Measurements from ENCODE around the gene SLC39A1. TPM values are rescaled to one million over a fixed set of nuclear protein-coding genes. Genes with fewer than 3 reads are reported as not detected.
A peak's percentile ranks its signal among the peaks of the same experiment; 100 is the strongest.
"Not testable (repeated sequence)": the region's sequence is repeated elsewhere in the genome, so short reads cannot be mapped to it uniquely, and the experiment has no call there.

The SLC39A1 gene
- total RNA-seq, 1 experiment from 2014 or later, result 97.3 TPM

DNA sequence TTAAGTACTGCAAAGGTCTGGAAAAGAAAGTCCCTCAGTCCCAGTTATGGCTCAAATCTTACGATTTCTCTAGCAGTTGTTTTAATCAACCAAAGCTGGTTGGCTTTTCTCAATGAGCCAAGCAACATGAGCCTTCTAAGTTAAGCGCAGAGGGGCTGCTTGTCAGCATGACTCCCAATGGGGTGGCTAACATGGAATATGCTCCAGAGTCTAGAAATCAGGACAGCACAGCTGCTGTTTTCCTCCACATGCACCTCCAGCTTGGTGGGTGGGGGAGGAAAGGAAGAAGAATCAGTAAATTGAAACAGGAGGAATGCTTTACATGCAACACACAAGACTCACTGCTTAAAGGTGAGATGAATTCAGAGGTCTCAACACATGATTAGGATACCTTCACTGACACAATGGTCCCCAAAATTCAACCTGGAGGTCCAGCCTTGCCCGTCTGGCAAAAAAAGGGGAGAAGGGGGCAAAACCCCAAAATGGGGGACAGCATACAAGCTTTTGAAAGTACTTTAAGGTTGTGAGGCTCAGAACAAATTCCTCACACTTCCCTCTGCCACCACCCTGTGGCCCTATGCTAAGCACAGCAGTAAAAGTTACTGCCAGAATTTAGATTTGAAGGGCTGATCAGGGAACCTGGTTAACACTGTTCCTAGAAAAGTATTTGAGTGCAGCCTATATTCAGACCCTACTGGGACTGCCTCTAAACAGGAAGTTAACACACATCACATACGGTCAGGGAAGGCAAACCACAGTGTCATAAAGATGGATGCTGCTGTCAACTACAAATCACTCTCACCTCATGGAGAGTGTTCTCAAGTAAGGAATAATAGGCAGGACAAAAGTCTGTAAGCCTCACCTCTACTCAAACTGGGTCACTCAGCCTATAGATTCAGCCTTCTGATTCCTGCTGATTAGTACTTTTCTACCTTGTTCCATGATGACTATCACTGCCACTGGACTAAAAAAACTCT lies 43.2 kb downstream of the SLC39A1 start:
- peaks cover 27% of the 10 kb centered on the region for H3K4me1 ChIP-seq (ENCODE audit: insufficient read depth, low read length, poor library complexity, severe bottlenecking)
- H3K27ac ChIP-seq (ENCODE audit: low read depth, low read length, poor library complexity, severe bottlenecking), result peak overlapping the region; percentile 32
- TF ChIP-seq EZH2 (IDR thresholded peaks at IDR 0.05; ENCODE audit: borderline replicate concordance, low read depth, low read length, poor library complexity, severe bottlenecking), result no peak
- TF ChIP-seq, protein P1, sequence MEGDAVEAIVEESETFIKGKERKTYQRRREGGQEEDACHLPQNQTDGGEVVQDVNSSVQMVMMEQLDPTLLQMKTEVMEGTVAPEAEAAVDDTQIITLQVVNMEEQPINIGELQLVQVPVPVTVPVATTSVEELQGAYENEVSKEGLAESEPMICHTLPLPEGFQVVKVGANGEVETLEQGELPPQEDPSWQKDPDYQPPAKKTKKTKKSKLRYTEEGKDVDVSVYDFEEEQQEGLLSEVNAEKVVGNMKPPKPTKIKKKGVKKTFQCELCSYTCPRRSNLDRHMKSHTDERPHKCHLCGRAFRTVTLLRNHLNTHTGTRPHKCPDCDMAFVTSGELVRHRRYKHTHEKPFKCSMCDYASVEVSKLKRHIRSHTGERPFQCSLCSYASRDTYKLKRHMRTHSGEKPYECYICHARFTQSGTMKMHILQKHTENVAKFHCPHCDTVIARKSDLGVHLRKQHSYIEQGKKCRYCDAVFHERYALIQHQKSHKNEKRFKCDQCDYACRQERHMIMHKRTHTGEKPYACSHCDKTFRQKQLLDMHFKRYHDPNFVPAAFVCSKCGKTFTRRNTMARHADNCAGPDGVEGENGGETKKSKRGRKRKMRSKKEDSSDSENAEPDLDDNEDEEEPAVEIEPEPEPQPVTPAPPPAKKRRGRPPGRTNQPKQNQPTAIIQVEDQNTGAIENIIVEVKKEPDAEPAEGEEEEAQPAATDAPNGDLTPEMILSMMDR (conservative IDR thresholded peaks at IDR 0.05; ENCODE audit: low read depth, low read length), result peak; percentile 32; the same call in 1 of the 2 replicates
- H3K9me3 ChIP-seq (ENCODE audit: low read depth, low read length, poor library complexity, severe bottlenecking), result no peaks in the 10 kb centered on the region
- H3K36me3 ChIP-seq (ENCODE audit: insufficient read depth, low read length, poor library complexity, severe bottlenecking), result peaks cover 2% of the 10 kb centered on the region
- H3K27me3 ChIP-seq (replicated peaks; ENCODE audit: insufficient read depth, low read depth, low read length, poor library complexity), result no peaks in the 10 kb centered on the region
- H3K4me3 ChIP-seq (ENCODE audit: low read depth, low read length, poor library complexity, severe bottlenecking), result peak overlapping the region; percentile 75
- POLR2A ChIA-PET (ENCODE audit: low non-redundant PET), result no interaction called here
- intact Hi-C loops (cut with micrococcal nuclease; ENCODE audit: unreplicated experiment), result loop anchor here (2.0 to 5.0 kb wide), 2 partner anchors 67 to 98 kb away; partner anchors contain the start of gene RAB13
- BruUV-seq (replicated peaks), result no TSS peak
- DNase-seq (ENCODE audit: low spot score), result peak; percentile 37
- CTCF ChIA-PET, result interaction anchor here (0.6 to 1.0 kb wide), 2 partner anchors 93 to 161 kb away, joined by 3 to 4 read pairs; no protein-coding TSS in a partner anchor

DNA sequence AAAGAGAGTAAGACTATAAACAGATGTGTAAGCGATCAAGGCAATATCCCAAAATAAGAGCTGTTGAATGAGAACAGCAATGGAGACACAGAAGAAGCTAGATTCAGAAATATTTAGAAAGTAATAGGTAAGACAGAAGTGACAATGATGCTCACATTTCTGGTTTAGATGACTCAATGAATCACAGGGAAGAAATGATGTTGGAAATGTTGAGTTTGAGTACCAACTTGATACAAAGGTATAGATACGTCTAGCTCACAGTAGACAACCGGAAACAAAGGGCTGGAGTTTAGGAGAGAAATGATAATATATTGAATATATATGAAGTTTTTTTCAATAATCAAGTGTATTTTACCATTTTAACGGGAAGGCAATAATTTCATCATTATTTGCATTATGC lies 47.0 kb downstream of the SLC39A1 start:
- no peaks in the 10 kb centered on the region for H3K9me3 ChIP-seq (ENCODE audit: low read depth, low read length, poor library complexity, severe bottlenecking)
- H3K4me3 ChIP-seq (ENCODE audit: low read depth, low read length, poor library complexity, severe bottlenecking), result no peak overlapping the region
- intact Hi-C loops (cut with micrococcal nuclease; ENCODE audit: unreplicated experiment), result no loop called here
- ChIA-PET CTCF (no interaction called here), POLR2A (ENCODE audit: low non-redundant PET) (no interaction called here)
- H3K4me1 ChIP-seq (ENCODE audit: insufficient read depth, low read length, poor library complexity, severe bottlenecking), result peaks cover 18% of the 10 kb centered on the region
- H3K36me3 ChIP-seq (ENCODE audit: insufficient read depth, low read length, poor library complexity, severe bottlenecking), result peaks cover 2% of the 10 kb centered on the region
- H3K27ac ChIP-seq (ENCODE audit: low read depth, low read length, poor library complexity, severe bottlenecking), result no peak overlapping the region
- DNase-seq (ENCODE audit: low spot score), result no peak
- no peak for TF ChIP-seq EZH2 (IDR thresholded peaks at IDR 0.05; ENCODE audit: borderline replicate concordance, low read depth, low read length, poor library complexity, severe bottlenecking)
- TF ChIP-seq, protein P1 (conservative IDR thresholded peaks at IDR 0.05; ENCODE audit: low read depth, low read length), result no peak
- H3K27me3 ChIP-seq (replicated peaks; ENCODE audit: insufficient read depth, low read depth, low read length, poor library complexity), result no peaks in the 10 kb centered on the region
- no TSS peak for BruUV-seq (replicated peaks)

DNA sequence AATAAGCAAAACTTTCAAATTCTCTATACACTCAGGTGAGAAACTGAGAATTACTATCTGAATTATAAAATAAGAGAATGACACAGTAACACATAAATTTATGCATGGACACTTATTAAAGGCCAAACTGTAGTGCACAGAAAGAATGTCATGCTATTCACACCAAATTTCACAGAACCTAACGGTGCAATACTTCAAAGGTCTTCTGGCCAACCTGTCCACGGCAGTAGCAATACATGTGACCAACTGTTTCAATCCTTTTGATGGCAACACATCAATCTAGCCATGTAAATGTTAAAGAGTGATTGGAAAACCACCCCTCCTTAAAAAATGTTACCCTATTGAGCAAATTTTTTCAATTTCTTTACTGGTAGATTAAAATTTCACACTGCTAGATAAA lies 51.0 kb downstream of the SLC39A1 start:
- no TSS peak for BruUV-seq (replicated peaks)
- CTCF ChIA-PET, result no interaction called here
- no peak overlapping the region for H3K4me3 ChIP-seq (ENCODE audit: low read depth, low read length, poor library complexity, severe bottlenecking)
- H3K27ac ChIP-seq (ENCODE audit: low read depth, low read length, poor library complexity, severe bottlenecking), result no peak overlapping the region
- H3K27me3 ChIP-seq (replicated peaks; ENCODE audit: insufficient read depth, low read depth, low read length, poor library complexity), result no peaks in the 10 kb centered on the region
- no peak for DNase-seq (ENCODE audit: low spot score)
- no peak for TF ChIP-seq EZH2 (IDR thresholded peaks at IDR 0.05; ENCODE audit: borderline replicate concordance, low read depth, low read length, poor library complexity, severe bottlenecking)
- TF ChIP-seq, protein P1 (conservative IDR thresholded peaks at IDR 0.05; ENCODE audit: low read depth, low read length), result no peak
- intact Hi-C loops (cut with micrococcal nuclease; ENCODE audit: unreplicated experiment), result no loop called here
- peaks cover 2% of the 10 kb centered on the region for H3K36me3 ChIP-seq (ENCODE audit: insufficient read depth, low read length, poor library complexity, severe bottlenecking)
- H3K9me3 ChIP-seq (ENCODE audit: low read depth, low read length, poor library complexity, severe bottlenecking), result no peaks in the 10 kb centered on the region
- POLR2A ChIA-PET (ENCODE audit: low non-redundant PET), result interaction anchor here (0.8 kb wide), 1 partner anchor 384 kb away, joined by 3 read pairs; no protein-coding TSS in a partner anchor
- H3K4me1 ChIP-seq (ENCODE audit: insufficient read depth, low read length, poor library complexity, severe bottlenecking), result no peaks in the 10 kb centered on the region

DNA sequence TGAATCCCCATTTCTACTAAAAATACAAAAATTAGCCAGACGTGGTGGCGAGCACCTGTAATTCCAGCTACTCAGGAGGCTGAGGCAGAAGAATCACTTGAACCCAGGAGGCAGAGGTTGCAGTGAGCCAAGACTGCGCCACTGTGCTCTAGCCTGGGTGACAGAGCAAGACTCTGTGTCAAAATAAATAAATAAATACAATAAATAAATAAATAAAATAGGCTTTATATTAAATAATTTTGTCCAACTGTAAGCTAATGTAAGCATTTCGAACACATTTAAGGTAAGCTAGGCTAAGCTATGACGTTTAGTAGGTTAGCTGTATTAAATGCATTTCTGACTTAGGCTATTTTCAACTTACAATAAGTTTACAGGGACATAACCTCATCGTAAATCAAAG lies 52.8 kb downstream of the SLC39A1 start:
- H3K4me3 ChIP-seq (ENCODE audit: low read depth, low read length, poor library complexity, severe bottlenecking); CTCF ChIA-PET; H3K9me3 ChIP-seq (ENCODE audit: low read depth, low read length, poor library complexity, severe bottlenecking); POLR2A ChIA-PET (ENCODE audit: low non-redundant PET); H3K4me1 ChIP-seq (ENCODE audit: insufficient read depth, low read length, poor library complexity, severe bottlenecking); intact Hi-C loops (cut with micrococcal nuclease; ENCODE audit: unreplicated experiment); H3K27ac ChIP-seq (ENCODE audit: low read depth, low read length, poor library complexity, severe bottlenecking); H3K36me3 ChIP-seq (ENCODE audit: insufficient read depth, low read length, poor library complexity, severe bottlenecking); DNase-seq (ENCODE audit: low spot score); BruUV-seq (replicated peaks); H3K27me3 ChIP-seq (replicated peaks; ENCODE audit: insufficient read depth, low read depth, low read length, poor library complexity): not testable (repeated sequence)

Measured in A673 (cell line).